HEK293T (cell line): Measurements from ENCODE around the gene TSPAN18.

Experiments used
- ARNT ChIP-seq: fragments of 450-650 bp; IDR thresholded peaks from 2 replicates; pipeline ENCODE4 v1.6.1; 2017; ENCODE audit warnings: mild to moderate bottlenecking
- BHLHE40 ChIP-seq: fragments of 450-650 bp; IDR thresholded peaks from 2 replicates; pipeline ENCODE4 v1.6.1; 2016; ENCODE audit warnings: mild to moderate bottlenecking, moderate library complexity, borderline replicate concordance
- FOXM1 ChIP-seq: fragments of 450-650 bp; IDR thresholded peaks from 2 replicates; pipeline ENCODE4 v1.6.1; 2017; ENCODE audit warnings: mild to moderate bottlenecking, borderline replicate concordance
- HDGF ChIP-seq: fragments of 450-650 bp; IDR thresholded peaks from 2 replicates; pipeline ENCODE4 v1.6.1; 2017; ENCODE audit warnings: antibody characterized with exemption, borderline replicate concordance
- LEF1 ChIP-seq: fragments of 450-650 bp; IDR thresholded peaks from 2 replicates; pipeline ENCODE4 v1.6.1; 2017; ENCODE audit warnings: mild to moderate bottlenecking, borderline replicate concordance
- NFRKB ChIP-seq: fragments of 450-650 bp; IDR thresholded peaks from 2 replicates; pipeline ENCODE4 v1.6.1; 2016; ENCODE audit warnings: mild to moderate bottlenecking, moderate library complexity
- SP1 ChIP-seq: fragments of 450-650 bp; IDR thresholded peaks from 2 replicates; pipeline ENCODE4 v1.6.1; 2017
- SUZ12 ChIP-seq: fragments of 450-650 bp; IDR thresholded peaks from 2 replicates; pipeline ENCODE4 v1.6.1; 2016; ENCODE audit warnings: mild to moderate bottlenecking

DNA sequence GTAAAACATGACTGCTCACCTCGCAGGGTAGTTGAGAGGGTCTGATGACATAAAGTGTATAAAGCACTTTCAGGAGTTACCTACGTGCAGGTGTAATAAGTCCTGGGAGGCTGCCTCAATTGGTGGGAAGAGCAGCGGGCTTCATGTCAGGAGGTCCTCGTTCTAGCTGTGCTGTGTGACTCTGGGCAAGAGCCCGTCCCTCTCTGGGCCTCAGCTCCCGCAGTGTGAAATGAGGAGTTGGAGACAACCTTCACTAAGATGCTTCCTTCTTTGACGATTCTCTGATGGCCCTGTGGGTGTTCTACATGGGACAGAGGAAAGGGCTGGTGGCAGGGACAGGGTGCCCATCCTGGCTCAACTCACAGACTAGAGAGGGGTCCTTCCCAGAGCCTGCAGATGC lies 166.1 kb downstream of the TSPAN18 start:
- TF ChIP-seq SUZ12 (no peak), LEF1 (no peak), FOXM1 (no peak), HDGF (no peak), SP1 (no peak), NFRKB (no peak), BHLHE40 (no peak), ARNT (no peak)
